Measurements from ENCODE around the gene DIPK1C. TPM values are rescaled to one million over a fixed set of nuclear protein-coding genes. Genes with fewer than 3 reads are reported as not detected.

DIPK1C gene
- total RNA-seq, 1 donor from 2014 or later = not detected

DNA sequence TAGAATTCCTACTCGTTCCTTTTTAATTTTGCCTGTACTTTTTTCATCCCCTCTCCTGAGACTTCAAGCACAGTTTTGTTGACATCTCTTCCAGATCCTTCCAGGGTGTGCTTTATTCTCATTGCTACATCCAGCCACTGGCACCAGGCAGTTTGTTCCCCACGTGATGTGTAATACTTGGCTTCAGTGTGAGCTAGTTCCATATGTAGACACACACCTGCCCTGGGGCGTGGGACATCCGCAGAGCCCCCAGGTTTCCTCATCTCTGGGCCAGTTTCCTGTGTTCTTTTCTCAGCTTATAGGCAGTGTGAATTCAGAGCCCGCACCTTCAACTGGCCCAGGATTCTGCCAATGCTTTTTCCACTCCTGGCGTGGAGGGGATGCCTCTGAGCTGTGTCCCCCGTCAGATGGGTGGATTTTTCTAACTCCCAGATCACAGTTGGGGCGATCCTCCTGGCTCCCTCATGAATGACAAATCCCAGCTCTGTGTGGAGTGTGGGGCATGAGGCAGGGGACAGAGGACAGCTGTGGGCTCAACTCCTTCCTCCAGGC, 46.6 kb downstream of the DIPK1C start:
- Mint-ChIP-seq H3K36me3 (ENCODE audit: low read depth) (no peaks in the 10 kb centered on the region), H3K27me3 (peaks cover 11% of the 10 kb centered on the region), H3K4me3 (no peak overlapping the region), H3K27ac (no peak overlapping the region), H3K9me3 (no peaks in the 10 kb centered on the region), H3K4me1 (peaks cover 33% of the 10 kb centered on the region)
- ATAC-seq (ENCODE audit: low read depth) (no peak), DNase-seq (no peak)
- intact Hi-C loops (cut with micrococcal nuclease) = no loop called here
- ChIA-PET POLR2A (no interaction called here), CTCF (no interaction called here)
- TF ChIP-seq CTCF (IDR thresholded peaks at IDR 0.05) = no peak

GRCh38 chr18:74407888-74408287, 49.2 kb downstream of the DIPK1C start:
- DNase-seq = no peak
- Mint-ChIP-seq H3K9me3 (no peaks in the 10 kb centered on the region), H3K27ac (peak overlapping the region; percentile 88), H3K4me1 (peaks cover 33% of the 10 kb centered on the region), H3K36me3 (ENCODE audit: low read depth) (no peaks in the 10 kb centered on the region), H3K27me3 (peaks cover 6% of the 10 kb centered on the region), H3K4me3 (peak overlapping the region; percentile 67)
- CTCF ChIA-PET = interaction anchor here (0.6 kb wide), 2 partner anchors 42 to 903 kb away, joined by 3 to 5 read pairs; no protein-coding TSS in a partner anchor
- POLR2A ChIA-PET = no interaction called here
- intact Hi-C loops (cut with micrococcal nuclease) = loop anchor here (5.0 kb wide), 1 partner anchor 84 kb away; no protein-coding TSS in a partner anchor
- TF ChIP-seq CTCF (IDR thresholded peaks at IDR 0.05) = no peak
- ATAC-seq (ENCODE audit: low read depth) = no peak

DNA sequence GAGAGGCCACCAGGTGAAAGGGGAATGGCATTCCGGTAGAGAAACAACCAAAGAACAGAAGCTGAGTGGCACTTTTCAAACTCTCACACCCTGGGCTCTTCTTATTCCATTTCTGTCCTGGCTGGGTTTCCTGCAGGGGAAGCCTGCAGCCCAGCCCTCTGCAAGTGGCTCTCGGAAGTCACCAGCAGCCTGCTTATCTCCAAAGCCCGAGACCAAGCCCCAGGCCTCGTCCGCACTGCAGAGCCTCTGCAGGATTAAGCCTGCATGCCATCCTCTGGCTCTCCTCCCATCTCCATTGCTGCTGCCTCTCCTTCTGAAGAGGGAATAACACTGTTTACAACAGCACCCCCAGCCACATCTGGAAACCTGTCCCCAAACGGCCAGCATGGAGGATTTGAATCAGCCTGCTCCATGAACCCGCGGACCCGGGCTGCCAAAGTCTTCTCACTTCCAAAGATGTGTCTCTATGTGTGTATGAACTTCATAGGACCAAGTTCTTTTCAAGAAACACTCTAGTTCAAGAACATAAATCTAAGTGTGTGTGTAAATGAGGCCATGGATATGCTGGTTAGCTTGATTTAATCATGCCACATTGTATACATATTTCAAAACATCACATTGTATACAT, 54.2 kb downstream of the DIPK1C start:
- POLR2A ChIA-PET = no interaction called here
- H3K4me3 Mint-ChIP-seq = no peak overlapping the region
- H3K27me3 Mint-ChIP-seq = peaks cover 18% of the 10 kb centered on the region
- peaks cover 7% of the 10 kb centered on the region for H3K4me1 Mint-ChIP-seq
- no peak for TF ChIP-seq CTCF (IDR thresholded peaks at IDR 0.05)
- DNase-seq (no peak), ATAC-seq (ENCODE audit: low read depth) (no peak)
- CTCF ChIA-PET = no interaction called here
- H3K9me3 Mint-ChIP-seq = no peaks in the 10 kb centered on the region
- no peaks in the 10 kb centered on the region for H3K36me3 Mint-ChIP-seq (ENCODE audit: low read depth)
- H3K27ac Mint-ChIP-seq = no peak overlapping the region
- intact Hi-C loops (cut with micrococcal nuclease) = no loop called here

GRCh38 chr18:74400813-74401212, 56.3 kb downstream of the DIPK1C start:
- intact Hi-C loops (cut with micrococcal nuclease) = no loop called here
- POLR2A ChIA-PET = no interaction called here
- Mint-ChIP-seq H3K4me1 (no peaks in the 10 kb centered on the region), H3K9me3 (no peaks in the 10 kb centered on the region), H3K4me3 (no peak overlapping the region), H3K27me3 (peaks cover 26% of the 10 kb centered on the region), H3K36me3 (ENCODE audit: low read depth) (no peaks in the 10 kb centered on the region), H3K27ac (no peak overlapping the region)
- no peak for DNase-seq
- no peak for TF ChIP-seq CTCF (IDR thresholded peaks at IDR 0.05)
- CTCF ChIA-PET = no interaction called here
- no peak for ATAC-seq (ENCODE audit: low read depth)

- Mint-ChIP-seq H3K27ac (no peak overlapping the region), H3K4me3 (no peak overlapping the region), H3K36me3 (ENCODE audit: low read depth) (no peaks in the 10 kb centered on the region), H3K9me3 (no peaks in the 10 kb centered on the region), H3K4me1 (no peaks in the 10 kb centered on the region), H3K27me3 (peaks cover 34% of the 10 kb centered on the region)
- ChIA-PET POLR2A (interaction anchor here (0.6 kb wide), 1 partner anchor 198 kb away, joined by 5 read pairs; the partner anchor contains the start of gene ZNF407), CTCF (interaction anchor here (1.6 kb wide), 1 partner anchor 153 kb away, joined by 3 read pairs; no protein-coding TSS in a partner anchor)
- ATAC-seq (ENCODE audit: low read depth) (no peak), DNase-seq (no peak)
- TF ChIP-seq CTCF (IDR thresholded peaks at IDR 0.05) = no peak
- intact Hi-C loops (cut with micrococcal nuclease) = no loop called here
Observed at GRCh38 chr18:74399091-74399887, 57.8 kb downstream of the DIPK1C start.

All from activated B cell treated with CpG ODN at 0.5 μM for 24 hours (primary cell).